Globus pallidus (tissue), 1 donor: ENCODE measurements around the gene IQSEC1.

Source experiments
- DNase-seq: peaks from one replicate; pipeline ENCODE4 v3.0.0-alpha.2; 2015; ENCODE audit warnings: low spot score

IQSEC1 gene

GRCh38 chr3:13085846-13086179, 12.6 kb upstream of the IQSEC1 start:
- no peak for DNase-seq

DNA sequence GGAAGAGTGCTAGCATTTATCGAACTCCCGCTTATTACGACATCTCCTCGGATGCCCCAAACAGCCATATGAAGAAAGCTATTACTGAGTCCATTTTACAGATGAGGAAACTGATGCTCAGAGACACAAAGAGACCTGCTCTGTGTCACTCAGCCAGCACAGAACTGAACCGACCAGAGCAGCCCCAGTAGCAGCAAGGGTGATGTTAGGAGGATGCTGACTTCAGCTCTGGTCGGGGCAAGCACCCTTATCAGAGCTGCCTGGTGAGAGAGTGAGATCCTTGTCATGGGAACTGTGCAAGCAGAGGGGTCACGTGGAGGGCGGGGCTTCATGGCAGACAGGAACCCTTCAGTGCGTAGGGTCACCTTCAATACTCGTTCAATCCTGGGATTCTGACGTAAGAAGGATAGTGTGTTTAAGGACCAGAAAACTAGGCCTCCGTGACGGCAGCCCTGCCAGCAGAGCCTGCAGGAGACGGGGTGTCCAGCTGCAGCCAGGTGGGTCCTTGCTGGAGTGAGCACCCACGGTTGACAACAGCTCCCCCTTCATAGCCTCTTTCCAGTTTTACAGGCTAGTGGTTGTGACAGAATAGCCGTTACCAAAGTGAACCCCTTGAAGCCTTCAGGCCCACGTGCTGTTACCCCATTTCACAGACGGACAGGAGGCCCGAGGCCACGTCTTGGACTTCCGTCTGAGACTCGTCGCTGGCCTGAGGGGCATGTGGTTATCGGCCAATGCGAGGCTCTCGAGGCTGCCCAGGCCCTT, 12.0 kb upstream of the IQSEC1 start:
- no peak for DNase-seq

GRCh38 chr3:13083898-13084297, 10.7 kb upstream of the IQSEC1 start:
- DNase-seq: no peak

DNA sequence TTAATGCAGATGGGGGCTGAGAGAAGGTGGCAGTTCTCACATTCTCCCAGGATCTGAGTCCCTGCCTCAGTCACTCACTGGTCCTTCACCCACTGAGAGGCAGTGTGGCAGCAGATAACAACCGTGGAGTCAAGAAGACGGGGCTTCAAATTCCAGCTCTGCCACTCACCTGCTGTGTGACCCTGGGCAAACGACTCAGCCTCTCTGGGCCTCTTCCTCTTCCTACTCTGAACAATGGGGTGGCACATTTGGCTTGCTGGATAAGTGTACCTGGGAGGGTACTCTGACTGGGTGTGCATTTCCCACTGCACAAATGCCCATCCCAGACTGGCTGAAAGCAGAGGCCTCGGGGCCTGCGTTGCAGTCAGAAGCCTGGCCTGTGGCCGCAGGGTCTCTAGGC, 10.0 kb upstream of the IQSEC1 start:
- DNase-seq: no peak

GRCh38 chr3:13082677-13083076, 9.4 kb upstream of the IQSEC1 start:
- no peak for DNase-seq

DNA sequence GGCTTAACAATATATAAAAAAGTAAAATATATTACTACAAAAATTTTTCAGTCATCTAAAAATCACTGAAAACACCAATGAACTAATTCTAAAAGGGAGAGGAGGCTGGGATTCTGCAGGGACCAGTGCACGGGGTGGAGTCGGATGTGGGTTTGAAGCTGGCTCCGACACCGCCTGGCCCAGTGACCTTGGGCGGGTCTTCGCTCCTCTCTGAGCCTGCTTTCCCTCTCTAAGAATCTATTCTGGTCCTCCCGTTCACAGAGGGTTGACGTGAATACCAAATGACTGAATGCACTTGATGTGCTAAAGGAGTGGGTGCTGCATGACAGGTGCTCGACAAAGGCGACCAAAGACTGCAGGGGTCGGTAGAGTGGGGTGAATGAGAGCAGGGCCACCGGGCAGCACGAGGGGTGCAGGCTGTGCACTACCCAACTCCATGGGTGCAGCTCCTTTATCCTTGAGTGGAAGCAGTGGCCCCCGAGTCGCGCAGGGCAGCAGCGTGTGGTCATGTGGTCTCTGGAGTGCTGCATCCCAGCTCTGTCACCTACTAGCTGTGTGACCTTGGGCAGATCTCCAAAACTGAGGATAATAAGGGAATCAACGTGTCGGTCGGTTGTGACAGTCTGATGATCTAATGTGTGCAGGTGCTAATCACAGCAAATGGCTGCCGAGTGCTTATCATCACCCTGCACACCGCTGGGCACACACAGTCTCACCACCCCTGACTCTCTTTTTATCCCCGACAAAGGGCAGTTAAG, 8.6 kb upstream of the IQSEC1 start:
- DNase-seq: no peak

DNA sequence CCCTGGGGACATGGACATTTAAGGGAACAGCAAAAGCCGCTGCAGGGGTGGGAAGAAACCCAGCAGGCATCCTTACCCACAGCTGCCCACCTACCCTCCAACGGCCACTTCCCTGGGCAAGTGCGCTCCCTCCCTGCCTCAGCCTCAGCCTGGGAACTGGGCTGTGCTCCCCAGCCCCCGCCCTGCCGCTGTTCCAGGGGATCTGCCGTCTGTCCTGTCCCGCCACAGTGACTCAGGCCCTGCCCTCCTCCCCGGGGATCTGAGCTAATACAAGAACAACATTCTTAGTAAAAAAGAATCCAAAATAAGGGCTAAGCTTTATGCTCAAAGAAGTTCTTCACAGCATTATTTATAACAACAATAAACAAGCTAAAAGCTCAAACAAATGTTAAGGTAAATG, 7.4 kb upstream of the IQSEC1 start:
- no peak for DNase-seq

DNA sequence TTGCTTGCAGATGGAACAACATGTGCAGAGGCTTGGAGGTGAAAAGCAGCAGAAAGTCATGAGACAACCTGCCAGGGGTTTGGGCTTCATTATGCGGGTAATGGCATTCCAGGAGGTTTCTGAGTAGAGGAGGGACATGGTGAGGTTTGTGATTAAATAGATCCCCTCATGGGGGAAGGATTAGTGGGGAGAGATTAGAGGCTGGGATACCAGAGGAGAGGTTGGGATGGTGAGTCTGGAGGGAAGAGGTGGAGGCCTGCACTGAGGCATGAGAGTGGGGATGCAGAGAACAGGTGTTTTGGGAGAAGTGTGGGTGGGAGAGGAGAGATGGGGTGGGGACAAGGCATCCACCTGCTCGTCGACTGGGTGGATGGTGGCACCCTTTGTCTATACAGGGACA, 6.8 kb upstream of the IQSEC1 start:
- no peak for DNase-seq

- no peak for DNase-seq
Observed at GRCh38 chr3:13079510-13079909, 6.3 kb upstream of the IQSEC1 start.

- DNase-seq: no peak
Observed at GRCh38 chr3:13079051-13079450, 5.8 kb upstream of the IQSEC1 start.

DNA sequence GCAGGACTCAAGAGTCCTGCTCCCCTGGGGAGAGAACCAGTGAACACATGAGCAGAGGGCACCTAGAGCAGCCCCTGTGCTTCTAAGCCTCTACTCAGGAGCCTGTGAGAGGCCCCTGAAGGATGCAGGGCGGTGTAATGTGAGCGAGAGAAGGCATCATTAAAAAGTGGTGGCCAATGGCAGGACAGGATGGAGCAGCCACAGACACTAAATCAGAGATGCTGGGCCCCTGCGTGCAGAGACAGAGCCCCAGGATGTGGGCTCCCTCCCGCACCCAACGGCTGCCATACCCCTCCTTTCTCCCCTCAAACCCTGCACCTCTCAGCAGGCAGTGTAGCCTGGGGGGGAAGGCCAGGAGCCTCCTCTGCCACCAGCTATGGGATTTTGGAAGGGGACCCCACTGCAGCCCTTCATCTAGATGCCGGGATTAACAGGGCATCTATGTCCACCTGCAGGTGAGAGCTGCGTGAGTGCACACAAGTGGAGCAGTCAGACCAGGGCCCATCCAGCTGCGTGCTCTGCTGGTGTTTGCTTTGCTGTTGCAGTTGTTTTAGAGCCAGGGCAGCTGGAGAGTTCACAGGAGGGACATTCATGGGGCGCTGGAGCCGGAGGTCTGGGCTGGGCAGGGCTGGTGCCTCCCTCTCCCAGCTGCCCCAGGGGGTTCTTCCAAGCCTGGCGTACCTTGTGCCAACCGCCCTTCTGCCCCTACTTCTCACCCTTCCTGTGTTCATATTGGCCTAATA, 5.1 kb upstream of the IQSEC1 start:
- peak; percentile 91 for DNase-seq

DNA sequence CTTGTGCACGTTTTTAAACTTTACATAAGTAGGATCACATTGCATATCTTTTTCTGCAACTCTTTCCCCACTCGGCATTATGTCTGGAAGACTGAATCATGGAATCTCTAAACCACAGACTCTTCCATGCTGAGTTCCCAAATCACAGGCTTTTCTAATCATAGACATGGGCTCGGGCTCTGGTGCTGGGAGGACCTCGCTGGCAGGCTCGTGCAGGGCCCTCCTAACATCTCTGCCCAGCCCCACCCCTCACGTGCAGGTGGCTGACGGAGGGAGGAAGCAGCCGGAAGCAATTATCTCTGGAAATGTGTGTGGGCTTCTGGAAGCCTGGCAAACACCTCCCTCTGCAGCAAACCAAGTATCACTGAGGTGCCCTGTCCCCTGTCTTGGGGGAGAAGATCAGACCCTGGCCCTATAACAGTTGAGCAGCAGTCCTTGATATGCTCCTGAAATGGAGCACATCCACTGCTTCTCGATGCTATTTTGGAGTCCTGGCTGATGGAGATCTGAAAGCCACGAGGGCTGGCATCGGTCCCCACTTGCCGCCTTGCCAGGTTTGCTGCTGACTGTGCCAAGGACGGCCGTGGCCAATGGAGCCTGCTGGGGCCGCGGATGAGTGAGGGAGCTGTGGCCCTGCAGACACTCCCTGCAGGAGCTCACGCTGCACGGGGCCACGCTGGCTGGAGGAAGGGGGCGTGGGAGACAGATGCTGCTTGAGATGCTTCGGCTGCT, 4.4 kb upstream of the IQSEC1 start:
- DNase-seq: peak; percentile 71

DNA sequence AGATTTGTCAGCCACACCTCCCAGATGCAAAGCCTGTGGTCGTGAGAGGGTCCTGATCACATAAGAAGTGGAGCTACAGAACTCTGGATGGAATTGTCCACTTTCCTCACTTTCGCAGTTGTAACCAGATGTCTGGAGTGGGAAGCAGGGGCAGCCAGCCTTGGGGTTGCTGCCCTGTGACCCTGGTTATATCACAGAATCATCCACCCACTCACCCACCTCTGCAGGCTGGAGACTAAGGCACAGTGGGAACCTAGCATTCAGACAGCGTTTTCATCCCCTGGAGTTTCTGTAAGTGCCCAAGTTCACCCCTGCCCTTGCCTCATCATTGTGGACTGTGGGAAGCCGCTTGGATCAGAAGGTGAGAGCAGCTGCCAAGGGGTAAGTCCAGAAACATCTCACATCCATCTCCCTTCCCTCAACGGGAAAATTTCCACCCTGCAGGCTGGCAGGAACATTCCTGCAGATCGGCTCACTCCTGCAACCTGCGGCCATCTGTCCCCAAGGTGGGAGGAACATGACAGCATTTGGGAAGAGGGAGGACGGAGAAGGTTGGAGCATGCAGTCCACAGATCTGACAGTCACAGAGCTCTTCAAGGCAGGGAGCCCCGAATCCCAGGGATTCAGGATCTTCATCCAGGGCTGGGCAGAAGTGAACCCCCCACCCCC, 2.9 kb upstream of the IQSEC1 start:
- no peak for DNase-seq

DNA sequence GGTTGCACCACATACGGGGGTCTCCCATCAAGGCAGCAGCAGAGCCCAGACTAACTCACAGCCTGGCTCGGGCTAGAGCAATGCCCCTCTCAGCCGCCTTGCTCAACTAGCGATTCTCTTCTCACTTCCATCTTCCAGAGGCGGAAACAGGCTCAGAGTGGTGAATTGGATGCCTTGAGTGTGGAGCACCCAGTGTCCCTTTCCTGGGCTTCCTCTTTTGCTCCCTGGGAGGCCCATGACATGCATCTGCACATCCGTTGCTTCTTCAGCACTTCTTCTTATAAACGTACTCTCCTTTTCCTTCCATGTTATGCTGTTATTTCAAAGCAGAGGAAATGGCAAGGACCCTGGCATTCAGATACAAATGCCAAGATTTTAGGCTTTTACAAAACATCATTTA, 2.1 kb upstream of the IQSEC1 start:
- no peak for DNase-seq

DNA sequence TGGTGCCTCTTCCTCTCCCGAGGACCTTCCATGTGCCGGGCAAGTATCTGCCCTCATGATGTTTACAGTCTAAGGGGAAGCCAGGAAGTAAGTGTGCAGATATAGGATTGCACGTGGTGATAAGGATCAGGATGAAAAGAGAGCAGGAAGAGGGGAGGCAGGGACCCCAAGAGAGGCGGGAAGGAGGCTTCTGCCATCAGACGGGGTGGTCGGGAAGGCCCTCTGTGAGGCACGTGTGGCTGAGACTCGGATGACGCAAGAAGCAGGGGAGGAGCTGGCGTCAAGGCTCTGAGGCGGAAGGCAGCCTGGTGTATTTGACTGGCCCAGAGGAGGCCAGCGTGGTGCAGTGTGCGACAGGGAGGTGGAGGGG, 762 bp upstream of the IQSEC1 start:
- no peak for DNase-seq

DNA sequence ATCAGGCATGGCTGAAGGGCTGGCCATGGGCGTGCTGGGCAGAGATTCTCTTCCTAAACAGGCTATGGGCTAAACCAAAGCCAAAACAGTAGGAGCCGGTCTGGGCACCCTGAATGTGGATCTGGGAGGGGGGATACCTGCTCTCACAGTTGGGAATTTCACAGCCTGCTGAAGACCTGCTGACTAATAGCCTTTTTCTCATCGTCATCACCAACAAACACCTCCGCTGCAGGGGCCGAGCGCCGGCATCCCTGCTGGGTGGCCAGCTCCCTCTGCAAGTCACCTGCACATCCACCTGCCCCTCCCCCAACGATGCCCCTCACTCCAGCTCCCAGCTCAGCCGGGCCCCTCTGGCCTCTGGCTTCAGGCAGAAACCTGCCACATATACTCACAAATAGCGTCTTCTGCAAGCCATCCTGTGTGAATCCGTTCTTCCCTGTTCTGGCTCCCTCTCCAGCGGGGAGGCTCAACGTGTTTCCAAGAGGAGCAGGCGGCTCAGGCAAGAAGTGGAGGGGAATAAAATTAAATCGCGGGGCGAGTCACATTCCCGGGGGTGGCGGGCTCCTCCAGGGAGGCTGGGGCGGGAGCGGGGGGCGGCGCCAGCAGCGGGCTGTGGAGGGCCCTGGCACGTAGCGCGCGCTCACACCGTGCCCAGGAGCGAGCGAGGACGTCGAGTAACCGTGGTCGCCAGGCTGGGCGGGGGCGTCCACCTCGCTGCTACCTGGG, 466 bp downstream of the IQSEC1 start:
- DNase-seq: no peak

DNA sequence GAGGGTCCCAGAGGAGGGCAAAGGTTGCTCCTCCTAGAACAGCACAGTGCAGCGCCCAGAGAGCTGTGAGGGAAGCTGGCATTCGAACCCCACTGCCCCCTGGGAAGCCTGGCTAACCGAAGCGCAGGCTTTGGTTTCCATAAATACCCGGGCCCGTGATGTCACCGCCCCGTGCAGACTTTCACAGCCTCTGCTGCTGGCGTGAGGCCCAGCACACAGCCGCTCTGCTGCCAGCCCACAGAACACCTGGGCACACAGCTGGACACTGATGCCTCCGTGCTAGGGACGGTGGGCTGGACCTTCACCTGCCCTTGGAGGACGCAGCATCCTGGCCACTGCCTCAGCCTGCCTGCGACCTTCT, 1.0 kb downstream of the IQSEC1 start:
- peak; percentile 77 for DNase-seq

- DNase-seq: no peak
Observed at GRCh38 chr3:13071695-13072094, 1.5 kb downstream of the IQSEC1 start.

DNA sequence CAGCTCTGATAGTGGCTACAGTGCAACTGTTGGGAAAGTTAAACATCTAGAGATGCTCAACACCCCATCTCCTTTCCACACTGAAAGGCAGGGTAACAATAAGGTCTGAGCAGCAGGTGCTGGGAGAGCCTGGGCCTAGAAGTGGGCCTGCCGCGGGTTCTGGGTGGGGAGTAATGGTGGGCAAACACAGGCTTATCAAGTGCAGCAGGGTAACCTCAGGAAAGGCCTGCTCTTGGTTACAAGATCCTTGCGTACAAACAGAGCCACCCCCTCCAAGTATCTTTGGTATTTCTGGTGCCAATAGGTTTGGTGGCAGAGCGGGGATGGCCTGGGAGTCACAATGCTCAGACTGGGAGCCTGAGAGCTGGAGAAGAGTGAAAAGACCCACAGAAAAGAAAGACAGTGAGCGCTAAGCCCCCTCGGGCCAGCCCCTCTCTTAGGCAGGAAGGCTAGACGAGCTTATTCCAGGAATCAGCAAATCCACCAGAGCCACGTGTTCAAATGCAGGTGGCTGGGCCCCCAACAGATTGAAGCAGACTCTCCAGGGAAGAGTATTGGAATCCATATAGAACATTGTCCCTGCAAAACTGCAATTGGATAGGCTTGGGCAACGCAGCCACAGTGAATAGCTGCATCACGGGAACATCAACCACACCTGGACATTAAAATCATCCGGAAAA, 2.7 kb downstream of the IQSEC1 start:
- no peak for DNase-seq

DNA sequence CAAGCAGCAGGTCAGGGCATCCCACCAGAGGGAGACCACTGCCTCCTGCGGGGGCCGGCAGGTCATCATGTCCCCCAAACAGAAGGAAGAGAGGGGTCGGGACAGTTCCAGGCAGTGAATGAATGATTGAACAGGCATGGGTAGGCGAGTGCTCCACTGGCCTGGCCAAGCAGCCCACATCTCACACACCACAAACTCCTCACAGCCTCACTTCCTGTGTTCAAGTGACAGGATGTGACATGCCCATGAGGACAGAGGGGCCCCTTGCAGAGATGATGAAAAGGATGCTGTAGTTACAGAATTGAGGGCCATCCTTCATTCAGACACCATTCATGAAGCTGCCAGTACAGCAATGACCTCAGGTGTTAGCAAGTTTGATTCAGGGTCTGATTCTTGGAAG, 3.7 kb downstream of the IQSEC1 start:
- DNase-seq: no peak
